Keratinocyte (primary cell): ENCODE measurements around the gene ADGRL3. TPM values are rescaled to one million over a fixed set of nuclear protein-coding genes. Genes with fewer than 3 reads are reported as not detected.
A peak's percentile ranks its signal among the peaks of the same experiment; 100 is the strongest.
"Not testable (repeated sequence)": the region's sequence is repeated elsewhere in the genome, so short reads cannot be mapped to it uniquely, and the experiment has no call there.

Experiments used
- DNase-seq: peaks from one replicate; pipeline ENCODE4 v3.0.0-alpha.2; 2011; ENCODE audit warnings: low read depth, missing footprints, low spot score
- FAIRE-seq: peaks from 2 replicates; lab custom pipeline; 2011; peaks lifted over from hg19 to GRCh38; lab: Jason Lieb, UNC
- H2AFZ ChIP-seq: 2 replicates; pipeline ENCODE4 v1.6.0; 2012; ENCODE audit warnings: low read length, control low read depth, inconsistent platforms; ENCODE audit not compliant: control insufficient read depth
- H3K27ac ChIP-seq: 2 replicates; pipeline ENCODE4 v1.5.1; 2011; ENCODE audit warnings: low read length; ENCODE audit not compliant: control insufficient read depth, insufficient read depth
- H3K27me3 ChIP-seq: 3 replicates; pipeline ENCODE4 v1.6.0; 2011; ENCODE audit warnings: low read length; ENCODE audit not compliant: control insufficient read depth, insufficient read depth; ENCODE audit errors: extremely low read depth
- H3K36me3 ChIP-seq, 2 experiments: 2 replicates in 1 of 2; 3 replicates in 1 of 2; pipeline ENCODE4 v1.5.1; 2011; ENCODE audit warnings: low read length in 2 of 2, mild to moderate bottlenecking in 1 of 2; ENCODE audit not compliant: control insufficient read depth in 2 of 2, insufficient read depth in 2 of 2; ENCODE audit errors: extremely low read depth in 1 of 2
- H3K4me1 ChIP-seq: 3 replicates; pipeline ENCODE4 v1.5.1; 2011; ENCODE audit warnings: low read length; ENCODE audit not compliant: control insufficient read depth, insufficient read depth; ENCODE audit errors: extremely low read depth
- H3K4me2 ChIP-seq: 3 replicates; pipeline ENCODE4 v1.6.0; 2011; ENCODE audit warnings: low read depth, low read length; ENCODE audit not compliant: control insufficient read depth, insufficient read depth; ENCODE audit errors: extremely low read depth
- H3K4me3 ChIP-seq, 3 experiments: fragments of 200-600 bp in 1 of 3; sonication (generic) in 1 of 3; 2 replicates in 2 of 3; 3 replicates in 1 of 3; pipeline ENCODE4 v1.5.1; 2011 to 2016; ENCODE audit warnings: low read length in 3 of 3, mild to moderate bottlenecking in 3 of 3, control low read depth in 2 of 3, inconsistent platforms in 1 of 3, low read depth in 1 of 3, mixed read lengths in 1 of 3, mixed run types in 1 of 3, moderate library complexity in 1 of 3; ENCODE audit not compliant: control insufficient read depth in 2 of 3, insufficient read depth in 2 of 3; ENCODE audit errors: extremely low read depth in 1 of 3
- H3K79me2 ChIP-seq: 2 replicates; pipeline ENCODE4 v1.6.0; 2012; ENCODE audit warnings: low read length; ENCODE audit not compliant: control insufficient read depth, insufficient read depth
- H3K9ac ChIP-seq: 3 replicates; pipeline ENCODE4 v1.6.0; 2011; ENCODE audit warnings: low read length; ENCODE audit not compliant: control insufficient read depth, insufficient read depth; ENCODE audit errors: extremely low read depth
- H3K9me1 ChIP-seq: 3 replicates; pipeline ENCODE4 v1.6.0; 2011; ENCODE audit warnings: low read length; ENCODE audit not compliant: control insufficient read depth, insufficient read depth; ENCODE audit errors: extremely low read depth
- H3K9me3 ChIP-seq: 2 replicates; pipeline ENCODE4 v1.5.1; 2012; ENCODE audit warnings: low read depth, low read length; ENCODE audit not compliant: control insufficient read depth
- H4K20me1 ChIP-seq: 3 replicates; pipeline ENCODE4 v1.6.0; 2011; ENCODE audit warnings: low read length; ENCODE audit not compliant: control insufficient read depth, insufficient read depth; ENCODE audit errors: extremely low read depth
- EZH2 ChIP-seq: IDR thresholded peaks from one replicate; pipeline ENCODE4 v1.6.1; 2012; ENCODE audit warnings: inconsistent platforms, mild to moderate bottlenecking, low read length, moderate library complexity
- dilution Hi-C: fragments of 300-500 bp; cut with MboI; formaldehyde crosslinking; loops from one replicate; pipeline ENCODE4 v1.7.0; 2020; ENCODE audit warnings: low sequenced_read_pairs; ENCODE audit not compliant: extremely low pct_ligation_motif_present
- polyA plus RNA-seq, 5 experiments: library from polyadenylated mRNA; depleted of rRNA in 3 of 5; stranded (reverse) in 3 of 5; stranded (forward) in 1 of 5; unstranded in 1 of 5; fragments of >200 nt; gene quantifications; 1 replicate in 1 of 5; 2 replicates in 3 of 5; 3 replicates in 1 of 5; pipeline versions ENCODE4 v1.2.1 to v1.2.3, GENCODE V29; 2011 to 2012; ENCODE audit warnings: missing spikeins in 2 of 5, low read depth in 1 of 5, low replicate concordance in 1 of 5
- TF ChIP-seq, protein P1 (sequence below), 3 experiments: IDR thresholded peaks in 1 of 3; conservative IDR thresholded peaks in 1 of 3; optimal IDR thresholded peaks in 1 of 3; 2 replicates in 2 of 3; 3 replicates in 1 of 3; pipeline versions ENCODE3 to v1.5.1; 2011; ENCODE audit warnings: low read length in 3 of 3, mild to moderate bottlenecking in 3 of 3, moderate library complexity in 2 of 3, control low read depth in 1 of 3, inconsistent platforms in 1 of 3; ENCODE audit not compliant: insufficient read depth in 2 of 3; ENCODE audit errors: extremely low read depth in 1 of 3

ADGRL3 gene
- polyA plus RNA-seq, 1 donor (not counting 4 experiments of a cell fraction or from before 2014, with no cell fraction given), result 0.18 TPM

DNA sequence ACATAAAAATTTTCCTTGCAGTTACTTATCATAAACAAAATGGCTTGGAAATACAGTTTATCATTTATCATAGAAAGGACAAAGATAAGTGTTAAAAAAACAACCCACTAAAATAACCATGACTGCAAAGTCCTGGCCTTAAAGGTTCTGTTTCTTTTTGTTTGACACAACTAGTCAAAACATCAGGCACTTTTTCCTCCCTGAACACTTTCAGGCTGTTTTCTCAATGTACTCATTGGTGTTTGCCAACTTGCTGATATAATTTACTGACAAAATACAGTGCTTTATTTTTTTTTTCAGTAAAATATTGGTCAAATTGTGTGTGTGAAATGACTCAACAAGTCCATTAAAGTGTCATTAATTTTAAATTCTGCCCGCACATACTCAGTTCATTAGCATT lies 156.6 kb downstream of the ADGRL3 start:
- Histone ChIP-seq H2AFZ (no peak overlapping the region), H3K9me1 (no peaks in the 10 kb centered on the region), H3K27ac (no peak overlapping the region), H3K9ac (no peak overlapping the region), H4K20me1 (no peaks in the 10 kb centered on the region), H3K36me3 (no peaks in the 10 kb centered on the region), H3K79me2 (no peaks in the 10 kb centered on the region), H3K4me1 (no peaks in the 10 kb centered on the region), H3K9me3 (no peaks in the 10 kb centered on the region), H3K4me2 (no peak overlapping the region), H3K27me3 (no peaks in the 10 kb centered on the region), H3K4me3 (no peak overlapping the region)
- dilution Hi-C loops, result no loop called here
- peak; percentile 48 for FAIRE-seq
- TF ChIP-seq, protein P1, sequence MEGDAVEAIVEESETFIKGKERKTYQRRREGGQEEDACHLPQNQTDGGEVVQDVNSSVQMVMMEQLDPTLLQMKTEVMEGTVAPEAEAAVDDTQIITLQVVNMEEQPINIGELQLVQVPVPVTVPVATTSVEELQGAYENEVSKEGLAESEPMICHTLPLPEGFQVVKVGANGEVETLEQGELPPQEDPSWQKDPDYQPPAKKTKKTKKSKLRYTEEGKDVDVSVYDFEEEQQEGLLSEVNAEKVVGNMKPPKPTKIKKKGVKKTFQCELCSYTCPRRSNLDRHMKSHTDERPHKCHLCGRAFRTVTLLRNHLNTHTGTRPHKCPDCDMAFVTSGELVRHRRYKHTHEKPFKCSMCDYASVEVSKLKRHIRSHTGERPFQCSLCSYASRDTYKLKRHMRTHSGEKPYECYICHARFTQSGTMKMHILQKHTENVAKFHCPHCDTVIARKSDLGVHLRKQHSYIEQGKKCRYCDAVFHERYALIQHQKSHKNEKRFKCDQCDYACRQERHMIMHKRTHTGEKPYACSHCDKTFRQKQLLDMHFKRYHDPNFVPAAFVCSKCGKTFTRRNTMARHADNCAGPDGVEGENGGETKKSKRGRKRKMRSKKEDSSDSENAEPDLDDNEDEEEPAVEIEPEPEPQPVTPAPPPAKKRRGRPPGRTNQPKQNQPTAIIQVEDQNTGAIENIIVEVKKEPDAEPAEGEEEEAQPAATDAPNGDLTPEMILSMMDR (optimal IDR thresholded peaks at IDR 0.05 in 1 of 3, IDR thresholded peaks at IDR 0.05 in 1 of 3, conservative IDR thresholded peaks at IDR 0.05 in 1 of 3; ENCODE audit: extremely low read depth in 1 of 3, insufficient read depth in 2 of 3, low read length in 3 of 3), result no peak
- TF ChIP-seq EZH2, result no peak
- DNase-seq, result no peak

DNA sequence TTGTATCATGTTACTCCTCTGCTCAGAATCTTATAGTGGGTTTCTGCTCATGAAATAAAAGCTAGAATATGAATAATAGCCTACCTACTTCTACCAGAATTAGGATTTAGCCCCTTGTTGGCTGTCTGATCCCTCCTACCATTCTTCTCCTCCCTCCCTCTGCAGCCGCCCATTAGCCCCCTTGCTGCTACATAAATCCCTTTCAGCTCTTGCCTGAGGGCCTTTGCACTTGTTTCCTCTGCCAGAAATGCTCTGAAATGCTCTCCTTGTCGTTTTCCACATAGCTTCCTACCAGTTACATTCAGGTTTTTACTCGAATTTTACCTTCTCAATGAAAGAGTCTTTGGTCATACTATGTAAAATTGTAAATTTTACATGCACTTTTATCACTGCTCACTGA lies 159.2 kb downstream of the ADGRL3 start:
- H3K36me3 ChIP-seq, result no peaks in the 10 kb centered on the region
- DNase-seq (no peak), FAIRE-seq (no peak)
- TF ChIP-seq, protein P1 (optimal IDR thresholded peaks at IDR 0.05 in 1 of 3, IDR thresholded peaks at IDR 0.05 in 1 of 3, conservative IDR thresholded peaks at IDR 0.05 in 1 of 3; ENCODE audit: extremely low read depth in 1 of 3, insufficient read depth in 2 of 3, low read length in 3 of 3), result no peak
- TF ChIP-seq EZH2, result no peak
- no peak overlapping the region for H2AFZ ChIP-seq
- H3K4me2 ChIP-seq, result no peak overlapping the region
- no peaks in the 10 kb centered on the region for H3K9me1 ChIP-seq
- no peaks in the 10 kb centered on the region for H3K27me3 ChIP-seq
- no peaks in the 10 kb centered on the region for H3K4me1 ChIP-seq
- H3K9me3 ChIP-seq, result no peaks in the 10 kb centered on the region
- dilution Hi-C loops, result no loop called here
- H3K4me3 ChIP-seq, result no peak overlapping the region
- H4K20me1 ChIP-seq, result no peaks in the 10 kb centered on the region
- no peak overlapping the region for H3K9ac ChIP-seq
- no peak overlapping the region for H3K27ac ChIP-seq
- H3K79me2 ChIP-seq, result no peaks in the 10 kb centered on the region

DNA sequence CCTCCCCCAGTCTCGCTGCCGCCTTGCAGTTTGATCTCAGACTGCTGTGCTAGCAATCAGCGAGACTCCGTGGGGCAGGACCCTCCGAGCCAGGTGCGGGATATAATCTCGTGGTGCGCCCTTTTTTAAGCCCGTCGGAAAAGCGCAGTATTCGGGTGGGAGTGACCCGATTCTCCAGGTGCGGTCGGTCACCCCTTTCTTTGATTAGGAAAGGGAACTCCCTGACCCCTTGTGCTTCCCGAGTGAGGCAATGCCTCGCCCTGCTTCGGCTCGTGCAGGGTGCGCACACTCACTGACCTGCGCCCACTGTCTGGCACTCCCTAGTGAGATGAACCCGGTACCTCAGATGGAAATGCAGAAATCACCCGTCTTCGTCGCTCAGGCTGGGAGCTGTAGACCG lies 172.7 kb downstream of the ADGRL3 start:
- H3K9ac ChIP-seq, H3K27ac ChIP-seq, H4K20me1 ChIP-seq, H3K79me2 ChIP-seq, H3K36me3 ChIP-seq, DNase-seq, H3K4me3 ChIP-seq, H2AFZ ChIP-seq, H3K9me1 ChIP-seq, H3K9me3 ChIP-seq, H3K4me2 ChIP-seq, dilution Hi-C loops, H3K27me3 ChIP-seq, FAIRE-seq: not testable (repeated sequence)
- peaks cover 24% of the 10 kb centered on the region for H3K4me1 ChIP-seq
